GM13977 (cell line): Measurements from ENCODE around the gene CMSS1.

ENCODE experiments used
- DNase-seq: peaks from one replicate; pipeline ENCODE4 v3.0.0; 2012; ENCODE audit warnings: low spot score
- in situ Hi-C: fragments of 300-500 bp; cut with MboI; formaldehyde crosslinking; loops from one replicate; pipeline ENCODE4 v1.12.0; 2022; ENCODE audit warnings: low sequenced_read_pairs, low pct_unique_long_range_greater_than_20kb, mixed read lengths, inconsistent platforms; ENCODE audit not compliant: unreplicated experiment
- TF ChIP-seq, protein P1 (sequence below): IDR thresholded peaks from 2 replicates; pipeline ENCODE4 v1.5.1; 2012; ENCODE audit warnings: mild to moderate bottlenecking, control low read depth; ENCODE audit not compliant: insufficient read depth; ENCODE audit errors: extremely low read depth, missing control alignments

CMSS1 gene

DNA sequence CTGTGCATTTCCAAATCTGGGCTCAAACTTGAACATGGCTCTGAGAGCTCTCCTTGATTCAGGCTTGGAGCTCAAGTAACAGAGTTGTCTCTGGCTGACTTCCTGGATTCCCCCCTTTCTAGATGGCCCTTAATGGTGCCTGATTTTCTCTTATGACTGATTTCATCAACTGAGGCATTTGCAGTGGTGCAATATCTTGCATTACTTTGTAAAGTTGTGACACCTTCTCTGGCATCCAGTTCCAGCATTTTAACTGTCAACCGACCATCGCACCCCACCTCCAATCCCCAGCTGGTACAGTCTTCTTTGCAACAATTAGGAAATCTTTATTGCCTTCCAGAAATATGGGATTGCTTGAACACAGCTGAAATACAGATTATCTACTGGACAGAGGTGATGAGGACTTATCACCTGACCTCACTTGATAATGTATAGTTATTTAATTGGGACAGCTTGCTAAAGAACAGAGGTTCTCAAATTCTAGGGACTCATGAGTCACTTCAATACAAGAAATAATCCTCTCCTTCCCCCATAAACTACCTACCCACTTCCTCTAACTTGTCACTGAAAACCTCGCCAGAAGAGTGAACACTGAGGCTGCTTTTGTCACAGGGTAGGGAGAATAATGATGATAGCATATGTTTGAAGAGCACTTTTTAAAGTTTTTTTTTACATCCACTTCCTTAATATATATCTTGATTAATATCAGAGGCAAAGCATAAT, 254.8 kb downstream of the CMSS1 start:
- DNase-seq = no peak
- TF ChIP-seq, protein P1, sequence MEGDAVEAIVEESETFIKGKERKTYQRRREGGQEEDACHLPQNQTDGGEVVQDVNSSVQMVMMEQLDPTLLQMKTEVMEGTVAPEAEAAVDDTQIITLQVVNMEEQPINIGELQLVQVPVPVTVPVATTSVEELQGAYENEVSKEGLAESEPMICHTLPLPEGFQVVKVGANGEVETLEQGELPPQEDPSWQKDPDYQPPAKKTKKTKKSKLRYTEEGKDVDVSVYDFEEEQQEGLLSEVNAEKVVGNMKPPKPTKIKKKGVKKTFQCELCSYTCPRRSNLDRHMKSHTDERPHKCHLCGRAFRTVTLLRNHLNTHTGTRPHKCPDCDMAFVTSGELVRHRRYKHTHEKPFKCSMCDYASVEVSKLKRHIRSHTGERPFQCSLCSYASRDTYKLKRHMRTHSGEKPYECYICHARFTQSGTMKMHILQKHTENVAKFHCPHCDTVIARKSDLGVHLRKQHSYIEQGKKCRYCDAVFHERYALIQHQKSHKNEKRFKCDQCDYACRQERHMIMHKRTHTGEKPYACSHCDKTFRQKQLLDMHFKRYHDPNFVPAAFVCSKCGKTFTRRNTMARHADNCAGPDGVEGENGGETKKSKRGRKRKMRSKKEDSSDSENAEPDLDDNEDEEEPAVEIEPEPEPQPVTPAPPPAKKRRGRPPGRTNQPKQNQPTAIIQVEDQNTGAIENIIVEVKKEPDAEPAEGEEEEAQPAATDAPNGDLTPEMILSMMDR = no peak
- in situ Hi-C loops = loop anchor here (10.0 kb wide), 1 partner anchor 182 kb away; no protein-coding TSS in a partner anchor

DNA sequence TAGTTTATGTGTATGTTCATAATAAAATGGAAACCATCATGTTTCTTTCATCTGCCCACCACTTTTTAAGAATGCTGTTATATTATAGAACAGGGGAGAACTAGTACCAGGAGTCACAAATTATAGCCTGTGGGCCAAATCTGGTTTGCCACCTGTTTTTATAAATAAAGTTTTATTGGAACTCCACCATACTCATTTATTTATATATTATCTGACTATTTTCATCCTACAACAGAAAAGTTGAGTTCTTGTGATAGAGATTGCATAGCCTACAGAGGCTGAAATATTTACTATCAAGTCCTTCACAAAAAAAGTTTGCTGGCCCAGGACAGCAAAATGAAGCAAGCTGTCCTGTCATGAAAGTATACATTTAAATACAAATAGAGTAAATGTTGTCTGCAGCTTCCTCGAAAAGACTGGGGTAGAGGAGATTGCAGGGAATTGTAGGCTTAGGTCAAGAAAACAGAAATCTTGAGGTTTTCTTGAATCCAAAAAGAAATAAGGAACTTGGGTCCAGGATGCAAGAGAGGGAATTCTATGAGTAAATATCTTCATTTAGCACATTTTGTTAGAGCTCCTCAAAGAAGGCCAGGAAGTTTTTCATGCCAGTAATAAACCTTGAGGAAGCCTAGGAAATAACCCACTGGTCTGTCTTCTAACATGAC, 255.5 kb downstream of the CMSS1 start:
- TF ChIP-seq, protein P1 = no peak
- DNase-seq = no peak
- in situ Hi-C loops = loop anchor here (10.0 kb wide), 1 partner anchor 182 kb away; no protein-coding TSS in a partner anchor

DNA sequence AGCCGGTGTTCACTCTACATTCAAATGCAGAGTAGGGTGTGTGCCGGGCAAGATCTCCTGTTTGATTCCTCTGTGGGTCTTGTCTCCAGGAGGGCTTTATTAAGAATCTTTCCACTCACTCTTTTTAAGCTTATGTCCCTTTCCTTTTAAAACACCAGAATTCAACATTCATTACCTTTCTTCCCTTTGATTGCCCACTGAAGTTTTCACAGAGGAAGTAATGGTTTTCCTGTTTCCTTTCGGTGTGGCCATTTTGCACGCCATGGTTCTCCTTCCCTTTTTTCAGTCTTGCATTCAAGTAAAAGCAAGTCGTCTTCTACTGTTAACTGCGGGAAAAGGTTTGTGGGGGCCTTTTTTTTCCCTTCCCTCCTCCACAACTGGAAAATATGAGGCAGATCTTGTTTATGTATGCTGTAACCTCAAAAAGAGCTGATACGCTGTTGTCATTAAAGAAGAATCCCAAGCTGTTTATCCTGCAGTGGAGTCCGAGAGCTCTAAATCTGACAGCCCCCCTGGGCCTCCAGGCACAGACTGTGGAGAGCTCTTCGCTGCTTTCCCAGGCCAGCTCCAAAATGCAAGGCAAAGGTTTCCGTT, 256.1 kb downstream of the CMSS1 start:
- no peak for DNase-seq
- TF ChIP-seq, protein P1 = no peak
- in situ Hi-C loops = loop anchor here (10.0 kb wide), 1 partner anchor 181 kb away; no protein-coding TSS in a partner anchor

DNA sequence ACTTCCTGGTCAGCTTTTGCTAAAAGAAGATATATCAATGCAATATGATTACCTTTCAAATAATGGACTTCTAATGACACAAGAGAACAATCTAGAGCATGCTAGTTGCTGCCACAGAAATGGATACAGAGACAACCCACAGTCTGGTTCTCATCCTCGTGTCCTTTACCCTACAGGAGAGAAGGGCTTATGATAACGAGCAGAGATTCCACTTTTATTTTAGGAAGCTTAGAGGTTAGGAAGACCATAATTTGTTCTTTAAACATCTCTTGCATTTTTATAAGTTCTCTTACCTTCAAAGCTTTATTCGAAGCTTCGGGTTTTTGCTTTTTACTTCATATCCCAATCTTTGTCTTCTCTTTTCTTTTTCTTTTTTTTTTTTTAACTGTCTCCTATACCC, 257.5 kb downstream of the CMSS1 start:
- TF ChIP-seq, protein P1 = no peak
- no peak for DNase-seq
- in situ Hi-C loops = loop anchor here (10.0 kb wide), 1 partner anchor 180 kb away; no protein-coding TSS in a partner anchor

- DNase-seq = no peak
- TF ChIP-seq, protein P1 = no peak
- in situ Hi-C loops = loop anchor here (10.0 kb wide), 1 partner anchor 179 kb away; no protein-coding TSS in a partner anchor
These were observed 258.4 kb downstream of the CMSS1 start for GRCh38 chr3:100075851-100076730.
